HepG2 (cell line): ENCODE measurements around the gene SCYL1. TPM values are rescaled to one million over a fixed set of nuclear protein-coding genes. Genes with fewer than 3 reads are reported as not detected.

Experiments
- ASH2L ChIP-seq: fragments of 300-600, 200-600 bp; sonication (generic); IDR thresholded peaks from 2 replicates; pipeline ENCODE4 v1.7.0; 2017; ENCODE audit warnings: low read depth, mild to moderate bottlenecking, moderate library complexity, mixed read lengths, low read length; ENCODE audit not compliant: insufficient read length
- DNMT1 ChIP-seq: sonication (generic); formaldehyde crosslinking; IDR thresholded peaks from 2 replicates; pipeline ENCODE4 v1.5.1; 2020; ENCODE audit warnings: mild to moderate bottlenecking, missing genetic modification reagents
- ETV5 ChIP-seq: IDR thresholded peaks from 2 replicates; pipeline ENCODE4 v1.6.1; 2018; ENCODE audit warnings: missing biosample characterization, missing genetic modification reagents, inconsistent platforms, borderline replicate concordance
- GATA4 ChIP-seq: sonication (generic); IDR thresholded peaks from 2 replicates; pipeline ENCODE4 v1.6.1; 2016; ENCODE audit warnings: antibody characterized with exemption, low read depth, borderline replicate concordance
- GTF2F1 ChIP-seq: fragments of 150-350 bp; IDR thresholded peaks from 2 replicates; pipeline ENCODE4 v1.6.1; 2014; ENCODE audit warnings: low read length
- JUND ChIP-seq: sonication (generic); formaldehyde crosslinking; IDR thresholded peaks from 2 replicates; pipeline ENCODE4 v1.8.0; 2022; ENCODE audit warnings: mild to moderate bottlenecking, missing genetic modification reagents
- KDM4B ChIP-seq: sonication (generic); formaldehyde crosslinking; IDR thresholded peaks from 2 replicates; pipeline ENCODE4 v1.4.0; 2020; ENCODE audit warnings: missing genetic modification reagents
- NFKB2 ChIP-seq: sonication (generic); formaldehyde crosslinking; IDR thresholded peaks from 2 replicates; pipeline ENCODE4 v1.4.0; 2020; ENCODE audit warnings: missing genetic modification reagents, borderline replicate concordance
- NFRKB ChIP-seq: fragments of 450-650 bp; IDR thresholded peaks from 2 replicates; pipeline ENCODE4 v1.6.1; 2017
- NR1H2 ChIP-seq: sonication (generic); formaldehyde crosslinking; IDR thresholded peaks from 2 replicates; pipeline ENCODE4 v1.8.1; 2022; ENCODE audit warnings: low read depth, missing genetic modification reagents, borderline replicate concordance
- PRMT3 ChIP-seq: sonication (generic); formaldehyde crosslinking; IDR thresholded peaks from 2 replicates; pipeline ENCODE4 v1.8.1; 2022; ENCODE audit warnings: low read depth, mild to moderate bottlenecking, moderate library complexity, missing genetic modification reagents, borderline replicate concordance
- RFX5 ChIP-seq: IDR thresholded peaks from 2 replicates; pipeline ENCODE4 v1.6.1; 2011; ENCODE audit warnings: low read depth, low read length, improper control_type of control experiment
- RORA ChIP-seq: sonication (generic); formaldehyde crosslinking; IDR thresholded peaks from 2 replicates; pipeline ENCODE4 v1.5.0; 2020; ENCODE audit warnings: mild to moderate bottlenecking, missing genetic modification reagents, moderate library complexity
- SCMH1 ChIP-seq: sonication (generic); formaldehyde crosslinking; IDR thresholded peaks from 2 replicates; pipeline ENCODE4 v1.9.0; 2021; ENCODE audit warnings: missing genetic modification reagents, mild to moderate bottlenecking, borderline replicate concordance
- SMAD3 ChIP-seq: sonication (generic); formaldehyde crosslinking; IDR thresholded peaks from 2 replicates; pipeline ENCODE4 v1.4.0; 2020; ENCODE audit warnings: missing genetic modification reagents
- SP140L ChIP-seq: sonication (generic); formaldehyde crosslinking; IDR thresholded peaks from 2 replicates; pipeline ENCODE4 v1.4.0; 2020; ENCODE audit warnings: missing genetic modification reagents, borderline replicate concordance
- ZEB1 ChIP-seq: IDR thresholded peaks from 2 replicates; pipeline ENCODE4 v1.6.1; 2012; ENCODE audit warnings: mild to moderate bottlenecking, low read depth, inconsistent platforms; ENCODE audit not compliant: insufficient replicate concordance
- ZFY ChIP-seq: sonication (generic); formaldehyde crosslinking; IDR thresholded peaks from 2 replicates; pipeline ENCODE4 v1.4.0; 2020; ENCODE audit warnings: missing genetic modification reagents
- ZNF260 ChIP-seq: sonication (generic); formaldehyde crosslinking; IDR thresholded peaks from 2 replicates; pipeline ENCODE4 v1.4.0; 2020; ENCODE audit warnings: missing genetic modification reagents, low read depth, mild to moderate bottlenecking, borderline replicate concordance
- ZNF335 ChIP-seq: sonication (generic); formaldehyde crosslinking; IDR thresholded peaks from 2 replicates; pipeline ENCODE4 v1.4.0; 2020; ENCODE audit warnings: missing genetic modification reagents
- ZNF350 ChIP-seq: sonication (generic); formaldehyde crosslinking; IDR thresholded peaks from 2 replicates; pipeline ENCODE4 v1.4.0; 2020; ENCODE audit warnings: mild to moderate bottlenecking, low read depth, missing genetic modification reagents, borderline replicate concordance
- ZNF510 ChIP-seq: sonication (generic); formaldehyde crosslinking; IDR thresholded peaks from 2 replicates; pipeline ENCODE4 v1.4.0; 2020; ENCODE audit warnings: low read depth, mild to moderate bottlenecking, missing genetic modification reagents
- ZNF562 ChIP-seq: sonication (generic); formaldehyde crosslinking; IDR thresholded peaks from 2 replicates; pipeline ENCODE4 v1.8.0; 2022; ENCODE audit warnings: missing genetic modification reagents, borderline replicate concordance
- ZNF616 ChIP-seq: sonication (generic); formaldehyde crosslinking; IDR thresholded peaks from 2 replicates; pipeline ENCODE4 v1.5.0; 2020; ENCODE audit warnings: low read depth, mild to moderate bottlenecking, missing genetic modification reagents
- ZNF670 ChIP-seq: sonication (generic); formaldehyde crosslinking; IDR thresholded peaks from 2 replicates; pipeline ENCODE4 v1.8.0; 2022; ENCODE audit warnings: mild to moderate bottlenecking, missing genetic modification reagents, borderline replicate concordance
- ZNF724P ChIP-seq: sonication (generic); formaldehyde crosslinking; IDR thresholded peaks from 2 replicates; pipeline ENCODE4 v1.8.0; 2022; ENCODE audit warnings: missing genetic modification reagents, borderline replicate concordance
- ZNF841 ChIP-seq: sonication (generic); formaldehyde crosslinking; IDR thresholded peaks from 2 replicates; pipeline ENCODE4 v1.8.1; 2023; ENCODE audit warnings: missing genetic modification reagents, borderline replicate concordance
- ZNF891 ChIP-seq: sonication (generic); formaldehyde crosslinking; IDR thresholded peaks from 2 replicates; pipeline ENCODE4 v1.5.0; 2020; ENCODE audit warnings: mild to moderate bottlenecking, missing genetic modification reagents
- ZZZ3 ChIP-seq: sonication (generic); formaldehyde crosslinking; IDR thresholded peaks from 2 replicates; pipeline ENCODE4 v1.4.0; 2020; ENCODE audit warnings: missing genetic modification reagents, mild to moderate bottlenecking, borderline replicate concordance
- polyA plus RNA-seq, 8 experiments: library from polyadenylated mRNA; depleted of rRNA in 3 of 8; stranded (reverse) in 7 of 8; unstranded in 1 of 8; fragments of >200 nt; fragmentation: Illumina TruSeq in 4 of 8; extraction: Trizol in 4 of 8; gene quantifications; 2 replicates each; pipeline versions ENCODE4 v1.2.1 to v1.2.3, GENCODE V29; 2011 to 2016; ENCODE audit warnings: low read depth in 4 of 8, missing spikeins in 1 of 8, mixed read lengths in 1 of 8; ENCODE audit not compliant: insufficient read depth in 1 of 8
- total RNA-seq, 5 experiments: library from RNA; depleted of rRNA; stranded (reverse); fragments of >200 nt; fragmentation: Illumina TruSeq; extraction: Trizol; gene quantifications; 2 replicates each; pipeline ENCODE4 v1.2.3, GENCODE V29; 2016; ENCODE audit warnings: low read depth in 1 of 5
- TF ChIP-seq, protein P1 (sequence below): IDR thresholded peaks from 2 replicates; pipeline ENCODE4 v1.6.1; 2016; ENCODE audit warnings: missing compliant biosample characterization, missing genetic modification reagents, borderline replicate concordance

Gene SCYL1
- total and polyA plus RNA-seq, 2 of the 13 experiments (the other 11 are each of a cell fraction or from before 2014, with no cell fraction given) = 65.9 to 103 TPM

DNA sequence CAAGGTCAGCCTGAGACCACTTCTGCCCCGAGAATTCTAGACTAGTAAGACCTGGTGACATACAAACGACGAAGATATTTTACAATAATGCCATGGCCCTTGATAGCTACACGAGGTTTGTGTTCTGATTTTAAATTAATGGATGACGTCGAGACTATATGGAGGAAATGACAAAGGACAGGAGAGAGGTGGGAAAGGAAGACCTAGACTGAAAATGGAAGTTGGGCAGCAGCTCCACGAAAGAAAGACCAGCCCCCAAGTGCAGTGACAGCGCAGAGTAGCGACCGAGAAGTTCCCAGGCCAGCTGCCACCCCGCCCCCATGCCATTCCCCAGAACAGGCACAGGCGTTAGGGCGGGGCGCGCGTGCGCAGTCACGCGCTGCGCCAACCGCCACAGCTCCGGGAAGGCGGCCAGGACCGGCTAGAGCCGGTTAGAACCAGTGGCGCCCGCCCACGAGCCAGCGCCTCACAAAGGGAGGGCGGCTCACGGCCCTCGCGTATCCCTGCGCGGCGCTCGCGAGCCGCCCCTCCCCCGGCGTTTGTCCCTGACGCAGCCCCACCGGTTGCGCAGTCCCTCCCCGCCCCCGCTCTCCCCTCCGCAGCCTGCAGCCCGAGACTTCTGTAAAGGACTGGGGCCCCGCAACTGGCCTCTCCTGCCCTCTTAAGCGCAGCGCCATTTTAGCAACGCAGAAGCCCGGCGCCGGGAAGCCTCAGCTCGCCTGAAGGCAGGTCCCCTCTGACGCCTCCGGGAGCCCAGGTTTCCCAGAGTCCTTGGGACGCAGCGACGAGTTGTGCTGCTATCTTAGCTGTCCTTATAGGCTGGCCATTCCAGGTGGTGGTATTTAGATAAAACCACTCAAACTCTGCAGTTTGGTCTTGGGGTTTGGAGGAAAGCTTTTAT lies 27.5 kb upstream of the SCYL1 start (continued):
- TF ChIP-seq RFX5 (no peak; the same call in 1 of the 2 replicates), GTF2F1 (no peak; the same call in 1 of the 2 replicates), ZNF260 (CRISPR knock-in tag) (no peak), ZFY (CRISPR knock-in tag) (no peak; the same call in 1 of the 2 replicates), ETV5 (peak; percentile 75), ZNF670 (CRISPR knock-in tag) (peak; percentile 75; the same call in 1 of the 2 replicates), NFRKB (peak; percentile 88), DNMT1 (peak; percentile 88; the same call in 1 of the 2 replicates), ZNF510 (CRISPR knock-in tag) (peak; percentile 88; the same call in 1 of the 2 replicates), ZNF891 (CRISPR knock-in tag) (peak; percentile 75), ZNF562 (no peak), SCMH1 (CRISPR knock-in tag) (no peak), ZNF335 (CRISPR knock-in tag) (no peak), ZZZ3 (CRISPR knock-in tag) (peak; percentile 86), PRMT3 (CRISPR knock-in tag) (no peak), ASH2L (peak; percentile 18), GATA4 (no peak), NFKB2 (CRISPR knock-in tag) (peak; percentile 84; the same call in 1 of the 2 replicates), ZNF350 (peak; percentile 53; the same call in 1 of the 2 replicates), ZNF841 (no peak), KDM4B (no peak), ZEB1 (peak; percentile 38), NR1H2 (CRISPR knock-in tag) (no peak), JUND (CRISPR knock-in tag) (no peak), RORA (no peak), SMAD3 (CRISPR knock-in tag) (0 out of 2 replicates have a peak, but pooled peaks have one; percentile 20), ZNF616 (no peak), ZNF724P (no peak), SP140L (CRISPR knock-in tag) (no peak)
- TF ChIP-seq, protein P1, sequence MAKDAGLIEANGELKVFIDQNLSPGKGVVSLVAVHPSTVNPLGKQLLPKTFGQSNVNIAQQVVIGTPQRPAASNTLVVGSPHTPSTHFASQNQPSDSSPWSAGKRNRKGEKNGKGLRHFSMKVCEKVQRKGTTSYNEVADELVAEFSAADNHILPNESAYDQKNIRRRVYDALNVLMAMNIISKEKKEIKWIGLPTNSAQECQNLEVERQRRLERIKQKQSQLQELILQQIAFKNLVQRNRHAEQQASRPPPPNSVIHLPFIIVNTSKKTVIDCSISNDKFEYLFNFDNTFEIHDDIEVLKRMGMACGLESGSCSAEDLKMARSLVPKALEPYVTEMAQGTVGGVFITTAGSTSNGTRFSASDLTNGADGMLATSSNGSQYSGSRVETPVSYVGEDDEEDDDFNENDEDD = peak; percentile 92; the same call in 1 of the 2 replicates
